Ishikawa (cell line): ENCODE data around the gene OR51B2.

Experiments used
- NFIC ChIP-seq: IDR thresholded peaks from 2 replicates; pipeline ENCODE4 v1.6.1; 2012
- RAD21 ChIP-seq: IDR thresholded peaks from 2 replicates; pipeline ENCODE4 v1.6.1; 2012; ENCODE audit warnings: low read depth
- REST ChIP-seq: IDR thresholded peaks from 2 replicates; pipeline ENCODE4 v1.6.1; 2012; ENCODE audit warnings: low read depth, mild to moderate bottlenecking

GRCh38 chr11:5310423-5310822, 13.7 kb downstream of the OR51B2 start:
- no peak for TF ChIP-seq RAD21
- TF ChIP-seq NFIC, result no peak
- no peak for TF ChIP-seq REST
